Suprapubic skin (tissue), 4 donors: ENCODE data around the gene RIPOR3.

Experiments used
- CTCF ChIP-seq, 2 donors: fragments of 200-600 bp in 1 of 2; fragments of 450-650 bp in 1 of 2; sonication (generic) in 1 of 2; IDR thresholded peaks; one replicate each; pipeline ENCODE4 v1.5.1; 2016 to 2019; ENCODE audit warnings: antibody characterized with exemption in 2 of 2, mild to moderate bottlenecking in 1 of 2, moderate library complexity in 1 of 2
- EP300 ChIP-seq: sonication (generic); formaldehyde crosslinking; IDR thresholded peaks from one replicate; pipeline ENCODE4 v1.6.1; 2017; ENCODE audit warnings: antibody characterized with exemption
- POLR2A ChIP-seq, 2 donors: fragments of 450-650 bp; IDR thresholded peaks; one replicate each; pipeline ENCODE4 v1.6.1; 2017; ENCODE audit warnings: antibody characterized with exemption in 2 of 2, mild to moderate bottlenecking in 2 of 2, moderate library complexity in 2 of 2
- POLR2AphosphoS5 ChIP-seq, 3 donors: sonication (generic); formaldehyde crosslinking; IDR thresholded peaks; one replicate each; pipeline ENCODE4 v1.6.1; 2017; ENCODE audit warnings: antibody characterized with exemption in 3 of 3

- TF ChIP-seq POLR2A (IDR thresholded peaks at IDR 0.05) (no peak), POLR2AphosphoS5 (IDR thresholded peaks at IDR 0.05) (no peak), CTCF (IDR thresholded peaks at IDR 0.05) (no peak), EP300 (no peak)
Observed at GRCh38 chr20:50537546-50538201, 153.7 kb downstream of the RIPOR3 start.
